T-cell (primary cell): Measurements from ENCODE around the gene PRKCQ. TPM values are rescaled to one million over a fixed set of nuclear protein-coding genes. Genes with fewer than 3 reads are reported as not detected.

Experiments
- ATAC-seq, 4 experiments: fragments of 200-7000 bp in 3 of 4; fragments of 150-1000 bp in 1 of 4; cut with Tn5 transposase; replicated peaks in 1 of 4; 1 replicate in 3 of 4; 2 replicates in 1 of 4; pipeline ENCODE4 v1.10.0; 2021; ENCODE audit warnings: moderate library complexity in 3 of 4, mild to moderate bottlenecking in 2 of 4, moderate number of reproducible peaks in 1 of 4
- CTCF ChIA-PET, 2 donors: fragments of 300-600 bp; sonication (Branson Sonifier 250); formaldehyde crosslinking; loops; one replicate each; lab custom pipeline; 2022; ENCODE audit warnings: antibody characterized with exemption in 2 of 2; lab: Charles Lee
- POLR2A ChIA-PET, 2 donors: fragments of 300-600 bp; sonication (Branson Sonifier 250); formaldehyde crosslinking; loops; one replicate each; lab custom pipeline; 2022; ENCODE audit warnings: antibody characterized with exemption in 2 of 2; lab: Charles Lee
- DNase-seq, 35 experiments: peaks; one replicate each; pipeline versions ENCODE4 v3.0.0 to v3.0.0-alpha.2; 2013 to 2023
- H3K27ac ChIP-seq: one replicate; pipeline ENCODE4 v1.5.1; 2013; ENCODE audit warnings: low read length
- H3K27me3 ChIP-seq, 2 experiments: replicated peaks in 1 of 2; 1 replicate in 1 of 2; 2 replicates in 1 of 2; pipeline versions ENCODE4 v1.6.1 to v1.7.0; 2013; ENCODE audit warnings: low read length in 1 of 2, mixed read lengths in 1 of 2; ENCODE audit not compliant: control insufficient read depth in 2 of 2, insufficient read depth in 2 of 2; ENCODE audit errors: extremely low read depth in 1 of 2
- H3K36me3 ChIP-seq, 2 donors: 1 replicate in 1 of 2; 2 replicates in 1 of 2; pipeline versions ENCODE4 v1.6.1 to v1.7.0; 2013; ENCODE audit warnings: low read length in 1 of 2; ENCODE audit not compliant: control insufficient read depth in 2 of 2, insufficient read depth in 1 of 2; ENCODE audit errors: extremely low read depth in 1 of 2
- H3K4me1 ChIP-seq, 2 experiments: 1 replicate in 1 of 2; 2 replicates in 1 of 2; pipeline versions ENCODE4 v1.6.1 to v1.7.0; 2013; ENCODE audit warnings: low read length in 2 of 2, mixed read lengths in 1 of 2; ENCODE audit not compliant: insufficient read depth in 2 of 2, control insufficient read depth in 1 of 2; ENCODE audit errors: extremely low read depth in 1 of 2
- H3K4me3 ChIP-seq, 2 donors: 1 replicate in 1 of 2; 2 replicates in 1 of 2; pipeline versions ENCODE4 v1.5.1 to v1.7.0; 2013; ENCODE audit warnings: mild to moderate bottlenecking in 2 of 2, low read length in 1 of 2, moderate library complexity in 1 of 2; ENCODE audit not compliant: control insufficient read depth in 1 of 2; ENCODE audit errors: extremely low read depth in 1 of 2
- H3K9me3 ChIP-seq: 2 replicates; pipeline ENCODE4 v1.7.0; 2013
- H3K27ac Mint-ChIP-seq, 2 donors: one replicate each; pipeline ENCODE4 v1.8.0; 2020 to 2021; ENCODE audit warnings: mild to moderate bottlenecking in 2 of 2, mixed read lengths in 2 of 2
- H3K27me3 Mint-ChIP-seq, 2 donors: one replicate each; pipeline ENCODE4 v1.8.0; 2021 to 2022; ENCODE audit warnings: mixed read lengths in 2 of 2
- H3K36me3 Mint-ChIP-seq: one replicate; pipeline ENCODE4 v1.8.0; 2021; ENCODE audit warnings: mixed read lengths
- H3K4me1 Mint-ChIP-seq, 3 donors: one replicate each; pipeline ENCODE4 v1.8.0; 2020 to 2022; ENCODE audit warnings: mixed read lengths in 3 of 3, mild to moderate bottlenecking in 1 of 3
- H3K4me3 Mint-ChIP-seq, 3 donors: one replicate each; pipeline ENCODE4 v1.8.0; 2020 to 2022; ENCODE audit warnings: mild to moderate bottlenecking in 3 of 3, mixed read lengths in 3 of 3, moderate library complexity in 3 of 3
- H3K9me3 Mint-ChIP-seq, 3 donors: one replicate each; pipeline ENCODE4 v1.8.0; 2020 to 2022; ENCODE audit warnings: mixed read lengths in 3 of 3
- WGBS: methylation state at CpG from one replicate; pipeline ENCODE4 v1.1.5; 2013; ENCODE audit warnings: missing lambda C conversion rate; ENCODE audit not compliant: insufficient coverage; 5-methylcytosine and 5-hydroxymethylcytosine counted together
- total RNA-seq, 35 experiments: library from RNA in 6 of 35; stranded (reverse) in 6 of 35; fragments of 120-200 nt in 1 of 35; gene quantifications; one replicate each; pipeline versions ENCODE4 v1.2.1 to v1.2.4 and lab custom pipeline; 2013 to 2026

Gene PRKCQ
- total RNA-seq, 5 donors from 2014 or later (not counting 1 experiment from before 2014, with no cell fraction given) = 60.3 to 67.4 (median 61.6) TPM

DNA sequence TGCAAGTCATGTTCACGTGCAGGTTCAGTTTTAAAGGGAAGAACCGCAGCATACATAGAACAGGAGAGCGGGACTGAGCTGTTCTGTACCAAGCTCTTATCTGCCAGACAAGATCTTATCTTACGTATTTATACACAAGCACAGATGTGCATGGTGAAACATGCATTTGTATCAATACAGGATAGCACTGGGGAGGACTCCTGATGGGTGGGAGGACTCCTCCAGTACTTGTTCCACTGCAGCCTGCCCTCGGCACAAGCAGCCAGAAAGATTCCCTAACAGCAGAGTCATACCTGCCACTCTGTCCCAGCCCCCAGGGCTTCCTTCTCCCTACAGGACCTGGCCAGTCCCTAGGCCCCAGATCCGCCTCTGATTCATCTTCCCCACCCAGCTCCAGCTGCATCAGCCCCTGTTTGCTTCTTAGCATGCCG, 13.2 kb upstream of the PRKCQ start:
- 95% methylated on average over 2 of the region's 7 CpGs for WGBS
- Mint-ChIP-seq H3K4me3 (peak overlapping the region; percentile 64 to 91 (median 68)), H3K4me1 (peaks cover 95% of the 10 kb centered on the region in 3 donors), H3K9me3 (no peaks in the 10 kb centered on the region), H3K27me3 (no peaks in the 10 kb centered on the region), H3K27ac (peak overlapping the region; percentile 97 to 98), H3K36me3 (peaks cover 51% of the 10 kb centered on the region)
- CTCF ChIA-PET = interaction anchor here in 1 of 2 donors (1.2 to 3.1 kb wide), 3 partner anchors 8 to 15 kb away, joined by 3 to 12 read pairs (median 11); no protein-coding TSS in a partner anchor
- POLR2A ChIA-PET = interaction anchor here (0.6 to 2.4 kb wide), 4 partner anchors 9 to 398 kb away, joined by 3 to 11 read pairs (median 5); no protein-coding TSS in a partner anchor
- H3K4me1 ChIP-seq = peaks cover 54 to 95% of the 10 kb centered on the region in 2 experiments
- H3K4me3 ChIP-seq = no peak overlapping the region
- peak; percentile 30 to 73 (median 62) for ATAC-seq
- H3K27me3 ChIP-seq = no peaks in the 10 kb centered on the region
- H3K36me3 ChIP-seq = peaks cover 5 to 24% of the 10 kb centered on the region in 2 donors
- peak overlapping the region; percentile 85 for H3K27ac ChIP-seq
- H3K9me3 ChIP-seq = no peaks in the 10 kb centered on the region
- peak in 4 of 35 experiments; percentile 19 to 60 (median 45) for DNase-seq

- ChIA-PET CTCF (interaction anchor here in 1 of 2 donors (2.4 to 3.1 kb wide), 2 partner anchors 9 to 11 kb away, joined by 11 to 12 read pairs; no protein-coding TSS in a partner anchor), POLR2A (interaction anchor here in 1 of 2 donors (1.7 kb wide), 1 partner anchor 14 kb away, joined by 4 read pairs; no protein-coding TSS in a partner anchor)
- H3K27me3 Mint-ChIP-seq = no peaks in the 10 kb centered on the region
- Histone ChIP-seq H3K9me3 (no peaks in the 10 kb centered on the region), H3K36me3 (peaks cover 5 to 27% of the 10 kb centered on the region in 2 donors), H3K27ac (peak overlapping the region; percentile 85), H3K4me1 (peaks cover 57 to 95% of the 10 kb centered on the region in 2 experiments), H3K4me3 (no peak overlapping the region), H3K27me3 (no peaks in the 10 kb centered on the region)
- peaks cover 92 to 95% (median 94%) of the 10 kb centered on the region in 3 donors for H3K4me1 Mint-ChIP-seq
- H3K4me3 Mint-ChIP-seq = peak overlapping the region; percentile 64 to 91 (median 68)
- ATAC-seq = peak; percentile 61 to 77 (median 67)
- no peaks in the 10 kb centered on the region for H3K9me3 Mint-ChIP-seq
- peaks cover 45% of the 10 kb centered on the region for H3K36me3 Mint-ChIP-seq
- peak in 1 of 35 experiments; percentile 68 for DNase-seq
- H3K27ac Mint-ChIP-seq = peak overlapping the region; percentile 97 to 98
These were observed 12.0 kb upstream of the PRKCQ start for GRCh38 chr10:6592080-6592479.

DNA sequence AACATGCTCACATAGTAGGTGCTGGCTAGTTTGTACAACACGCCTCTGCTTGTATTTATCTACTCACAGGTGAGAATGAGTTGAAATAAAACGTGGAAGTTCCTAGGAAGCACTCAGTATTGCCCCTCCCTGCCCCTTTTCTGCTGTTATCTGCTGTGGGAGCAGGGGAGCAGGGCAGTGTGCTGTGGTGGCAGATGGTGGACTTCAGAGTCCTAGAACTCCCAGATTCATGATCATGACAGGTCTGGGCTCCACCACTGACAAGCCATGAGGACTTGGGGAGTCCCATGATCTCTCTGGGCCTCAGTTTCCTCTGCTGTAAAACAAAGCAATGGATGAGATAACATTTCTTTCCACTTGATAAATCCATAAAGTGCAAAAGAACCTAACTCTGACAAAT, 11.6 kb upstream of the PRKCQ start:
- Mint-ChIP-seq H3K4me3 (peak overlapping the region; percentile 64 to 91 (median 68)), H3K27ac (peak overlapping the region; percentile 97 to 98), H3K9me3 (no peaks in the 10 kb centered on the region), H3K36me3 (peaks cover 42% of the 10 kb centered on the region), H3K27me3 (no peaks in the 10 kb centered on the region), H3K4me1 (peaks cover 91 to 94% (median 93%) of the 10 kb centered on the region in 3 donors)
- ATAC-seq (peak in 3 of 4 experiments; percentile 10 to 17 (median 15)), DNase-seq (no peak)
- no peaks in the 10 kb centered on the region for H3K9me3 ChIP-seq
- H3K4me1 ChIP-seq = peaks cover 57 to 94% of the 10 kb centered on the region in 2 experiments
- H3K27me3 ChIP-seq = no peaks in the 10 kb centered on the region
- CTCF ChIA-PET = interaction anchor here (0.6 to 3.1 kb wide), 3 partner anchors 10 to 1467 kb away, joined by 4 to 12 read pairs (median 11); no protein-coding TSS in a partner anchor
- H3K27ac ChIP-seq = peak overlapping the region; percentile 85
- WGBS = 0% methylated on average over 1 of the region's 2 CpGs
- H3K36me3 ChIP-seq = peaks cover 5 to 27% of the 10 kb centered on the region in 2 donors
- POLR2A ChIA-PET = interaction anchor here (0.7 to 1.1 kb wide), 2 partner anchors 9 to 95 kb away, joined by 3 to 4 read pairs; no protein-coding TSS in a partner anchor
- H3K4me3 ChIP-seq = peak overlapping the region in 1 of 2 donors; percentile 62

DNA sequence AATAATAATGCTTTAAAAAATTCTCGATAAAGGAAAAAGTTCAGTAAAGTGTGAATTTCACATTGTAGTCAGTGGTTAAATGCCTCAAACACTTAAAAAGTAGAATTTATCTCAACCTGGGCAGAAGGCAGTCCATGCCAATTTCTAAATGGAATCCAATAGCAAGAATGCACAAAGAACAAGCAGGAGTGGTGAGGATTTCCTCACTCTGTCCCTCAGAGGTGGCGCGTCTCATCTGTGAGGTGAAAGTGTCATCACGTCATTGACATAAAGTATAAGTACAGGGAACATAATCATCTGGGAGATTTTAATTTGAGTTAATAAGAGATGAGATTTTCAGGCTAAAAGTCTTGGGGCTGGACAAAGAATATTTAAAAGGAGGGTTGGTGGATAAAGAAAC, 10.0 kb upstream of the PRKCQ start:
- peak overlapping the region; percentile 48 for H3K27ac ChIP-seq
- CTCF ChIA-PET = interaction anchor here (0.7 to 1.6 kb wide), 3 partner anchors 9 to 501 kb away, joined by 4 to 5 read pairs (median 4); no protein-coding TSS in a partner anchor

DNA sequence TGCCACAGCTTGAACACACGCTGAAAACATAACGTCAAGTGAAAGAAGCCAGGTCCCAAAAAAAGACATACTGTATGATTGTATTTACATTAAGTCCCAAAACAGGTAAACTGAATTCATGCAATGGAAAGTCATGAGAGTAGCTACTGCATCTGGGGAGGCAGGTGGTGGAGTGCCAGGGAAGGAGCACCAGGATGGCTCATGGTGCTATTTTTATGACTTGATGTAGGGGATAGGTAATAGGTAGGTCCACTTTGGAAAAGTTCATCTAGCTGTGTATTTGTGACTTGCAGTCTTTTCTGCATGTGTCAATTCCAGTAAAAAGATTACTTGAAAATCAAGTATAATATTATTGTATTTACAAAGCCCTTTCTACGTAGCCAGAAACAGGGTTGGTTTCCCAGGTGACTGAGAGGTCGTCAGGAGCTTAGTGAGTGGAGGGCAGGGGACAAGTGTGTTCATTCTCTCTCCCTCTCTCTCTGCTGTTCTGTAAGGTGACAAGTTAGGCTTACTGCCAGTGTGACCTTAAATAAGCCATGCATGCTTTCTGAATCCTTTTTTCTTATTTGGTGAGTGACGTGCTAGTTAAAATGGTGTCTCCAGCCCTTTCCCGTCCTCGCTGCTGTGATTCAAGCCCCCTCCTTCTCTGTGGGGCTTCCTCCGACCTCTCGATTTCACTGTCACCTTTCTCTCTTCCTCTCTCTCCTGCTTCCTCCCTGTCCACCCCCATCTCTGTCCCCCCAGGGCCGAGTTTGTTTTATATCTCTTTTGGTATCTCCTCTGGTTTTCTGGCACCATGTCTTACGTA, 9.4 kb upstream of the PRKCQ start:
- H3K4me1 ChIP-seq = peaks cover 57 to 93% of the 10 kb centered on the region in 2 experiments
- ATAC-seq = no peak
- no peaks in the 10 kb centered on the region for H3K9me3 Mint-ChIP-seq
- peaks cover 93 to 99% (median 95%) of the 10 kb centered on the region in 3 donors for H3K4me1 Mint-ChIP-seq
- H3K36me3 ChIP-seq = peaks cover 5 to 30% of the 10 kb centered on the region in 2 donors
- CTCF ChIA-PET = interaction anchor here in 1 of 2 donors (1.3 to 1.6 kb wide), 2 partner anchors 27 to 143 kb away, joined by 4 read pairs; no protein-coding TSS in a partner anchor
- peak overlapping the region; percentile 97 to 98 for H3K27ac Mint-ChIP-seq
- peak overlapping the region; percentile 13 to 91 (median 54) for H3K4me3 Mint-ChIP-seq
- peak overlapping the region in 1 of 2 donors; percentile 38 for H3K4me3 ChIP-seq
- no peaks in the 10 kb centered on the region for H3K27me3 Mint-ChIP-seq
- WGBS = 77% methylated on average over 6 of the region's 11 CpGs
- no peaks in the 10 kb centered on the region for H3K27me3 ChIP-seq
- no peaks in the 10 kb centered on the region for H3K9me3 ChIP-seq
- peaks cover 59% of the 10 kb centered on the region for H3K36me3 Mint-ChIP-seq
- no peak for DNase-seq
- POLR2A ChIA-PET = interaction anchor here in 1 of 2 donors (0.6 kb wide), 1 partner anchor 85 kb away, joined by 3 read pairs; no protein-coding TSS in a partner anchor
- H3K27ac ChIP-seq = peak overlapping the region; percentile 48

More for the DNA sequence above, 10.0 kb upstream of the PRKCQ start:
- Mint-ChIP-seq H3K9me3 (no peaks in the 10 kb centered on the region), H3K27ac (peak overlapping the region; percentile 97 to 98), H3K36me3 (peaks cover 55% of the 10 kb centered on the region), H3K4me1 (peaks cover 92 to 97% (median 93%) of the 10 kb centered on the region in 3 donors), H3K27me3 (no peaks in the 10 kb centered on the region), H3K4me3 (peak overlapping the region in 2 of 3 donors; percentile 13 to 91)
- ATAC-seq (no peak), DNase-seq (no peak)
- Histone ChIP-seq H3K4me1 (peaks cover 61 to 94% of the 10 kb centered on the region in 2 experiments), H3K9me3 (no peaks in the 10 kb centered on the region), H3K27me3 (no peaks in the 10 kb centered on the region), H3K4me3 (no peak overlapping the region), H3K36me3 (peaks cover 5 to 27% of the 10 kb centered on the region in 2 donors)
- POLR2A ChIA-PET = interaction anchor here in 1 of 2 donors (0.6 to 1.1 kb wide), 2 partner anchors 12 to 32 kb away, joined by 3 to 4 read pairs; no protein-coding TSS in a partner anchor
- WGBS = 96% methylated on average over 3 of the region's 4 CpGs
